DND-41 (cell line): ENCODE data around the gene ARHGDIA.
A peak's percentile ranks its signal among the peaks of the same experiment; 100 is the strongest.

ENCODE experiments used
- ATAC-seq: fragments of 200-7000 bp; cut with Tn5 transposase; 3 replicates; pipeline ENCODE4 v1.9.1; 2021; ENCODE audit warnings: low read depth; ENCODE audit not compliant: insufficient read depth
- DNase-seq: peaks from one replicate; pipeline ENCODE4 v3.0.0-alpha.2; 2020
- H2AFZ ChIP-seq: 2 replicates; pipeline ENCODE4 v1.6.0; 2012; ENCODE audit warnings: low read depth, low read length
- H3K27ac ChIP-seq: 2 replicates; pipeline ENCODE4 v1.5.1; 2012; ENCODE audit warnings: low read length, inconsistent platforms
- H3K27me3 ChIP-seq: fragments of 200-600 bp; sonication (generic); 2 replicates; pipeline ENCODE4 v1.6.0; 2012; ENCODE audit warnings: low read length, mild to moderate bottlenecking, inconsistent platforms; ENCODE audit not compliant: insufficient read depth, poor library complexity
- H3K36me3 ChIP-seq: 2 replicates; pipeline ENCODE4 v1.5.1; 2012; ENCODE audit warnings: low read length, inconsistent platforms; ENCODE audit not compliant: insufficient read depth
- H3K4me1 ChIP-seq: 2 replicates; pipeline ENCODE4 v1.5.1; 2012; ENCODE audit warnings: mild to moderate bottlenecking, low read length; ENCODE audit not compliant: insufficient read depth
- H3K4me2 ChIP-seq: 2 replicates; pipeline ENCODE4 v1.6.0; 2012; ENCODE audit warnings: mild to moderate bottlenecking, moderate library complexity, low read length, inconsistent platforms; ENCODE audit not compliant: insufficient read depth
- H3K4me3 ChIP-seq, 2 experiments: fragments of 200-600 bp in 1 of 2; shearing (Covaris generic) in 1 of 2; 2 replicates each; pipeline ENCODE4 v1.5.1; 2012 to 2016; ENCODE audit warnings: inconsistent platforms in 2 of 2, low read length in 2 of 2, mild to moderate bottlenecking in 2 of 2, low read depth in 1 of 2, moderate library complexity in 1 of 2
- H3K79me2 ChIP-seq: 2 replicates; pipeline ENCODE4 v1.6.0; 2012; ENCODE audit warnings: low read length, inconsistent platforms; ENCODE audit not compliant: insufficient read depth
- H3K9ac ChIP-seq: 2 replicates; pipeline ENCODE4 v1.6.0; 2012; ENCODE audit warnings: low read depth, mild to moderate bottlenecking, inconsistent platforms, low read length, moderate library complexity
- H3K9me3 ChIP-seq: 2 replicates; pipeline ENCODE4 v1.5.1; 2012; ENCODE audit warnings: low read length, moderate library complexity, mild to moderate bottlenecking, inconsistent platforms; ENCODE audit not compliant: insufficient read depth, severe bottlenecking
- H4K20me1 ChIP-seq: 2 replicates; pipeline ENCODE4 v1.6.0; 2012; ENCODE audit warnings: low read length; ENCODE audit not compliant: insufficient read depth
- CTCF ChIP-seq: IDR thresholded peaks from 2 replicates; pipeline ENCODE4 v1.5.1; 2012; ENCODE audit warnings: borderline replicate concordance, low read length, moderate library complexity, mild to moderate bottlenecking; ENCODE audit not compliant: poor library complexity, severe bottlenecking; ENCODE audit errors: extremely low read depth
- EZH2 ChIP-seq: IDR thresholded peaks from 3 replicates; pipeline ENCODE4 v1.6.1; 2012; ENCODE audit warnings: borderline replicate concordance, low read depth, mild to moderate bottlenecking, moderate library complexity, low read length, inconsistent platforms; ENCODE audit not compliant: severe bottlenecking

Gene ARHGDIA

GRCh38 chr17:81837641-81838040 lies 33.5 kb downstream of the ARHGDIA start:
- H3K79me2 ChIP-seq = peaks cover 9% of the 10 kb centered on the region
- no peak overlapping the region for H3K9ac ChIP-seq
- H3K4me3 ChIP-seq = no peak overlapping the region
- peaks cover 5% of the 10 kb centered on the region for H4K20me1 ChIP-seq
- no peak overlapping the region for H3K4me2 ChIP-seq
- no peak overlapping the region for H2AFZ ChIP-seq
- no peaks in the 10 kb centered on the region for H3K9me3 ChIP-seq
- no peak for TF ChIP-seq CTCF
- no peak for TF ChIP-seq EZH2
- H3K27me3 ChIP-seq = no peaks in the 10 kb centered on the region
- DNase-seq = no peak
- no peak for ATAC-seq
- H3K36me3 ChIP-seq = peaks cover 2% of the 10 kb centered on the region
- peaks cover 14% of the 10 kb centered on the region for H3K4me1 ChIP-seq
- no peak overlapping the region for H3K27ac ChIP-seq

GRCh38 chr17:81834831-81835267 lies 36.3 kb downstream of the ARHGDIA start, which contains the start of gene PPP1R27:
Gene PPP1R27, minus strand, starts transcription at chr17:81835050. Its CDS starts 97 bp downstream, at chr17:81834953.
- H3K27me3 ChIP-seq = no peaks in the 10 kb centered on the region
- H3K4me1 ChIP-seq = peaks cover 31% of the 10 kb centered on the region
- H3K27ac ChIP-seq = peak within 1 kb of the TSS; percentile 89
- no peak for ATAC-seq
- H3K4me3 ChIP-seq = peak within 1 kb of the TSS; percentile 56 to 80
- H2AFZ ChIP-seq = peak within 1 kb of the TSS; percentile 64; the same call in 1 of the 2 replicates
- peaks cover 30% of the 10 kb centered on the region for H3K79me2 ChIP-seq
- no peak for DNase-seq
- TF ChIP-seq EZH2 (no peak), CTCF (no peak)
- peaks cover 7% of the 10 kb centered on the region for H4K20me1 ChIP-seq
- H3K4me2 ChIP-seq = peak within 1 kb of the TSS; percentile 100
- H3K36me3 ChIP-seq = no peaks in the 10 kb centered on the region; the same call in 1 of the 2 replicates
- H3K9me3 ChIP-seq = no peaks in the 10 kb centered on the region
- peak within 1 kb of the TSS; percentile 92 for H3K9ac ChIP-seq

GRCh38 chr17:81833921-81834830 lies 37.0 kb downstream of the ARHGDIA start:
- Histone ChIP-seq H3K4me1 (peaks cover 31% of the 10 kb centered on the region), H3K79me2 (peaks cover 37% of the 10 kb centered on the region)
- no peak for ATAC-seq

More at GRCh38 chr17:81833921-81834830, 37.0 kb downstream of the ARHGDIA start:
- Histone ChIP-seq H3K36me3 (no peaks in the 10 kb centered on the region; the same call in 1 of the 2 replicates), H3K9me3 (no peaks in the 10 kb centered on the region), H4K20me1 (peaks cover 13% of the 10 kb centered on the region), H3K27ac (peak overlapping the region; percentile 89), H3K9ac (peak overlapping the region; percentile 92), H3K27me3 (no peaks in the 10 kb centered on the region), H2AFZ (peak overlapping the region; percentile 64), H3K4me3 (peak overlapping the region; percentile 56 to 80), H3K4me2 (peak overlapping the region; percentile 100)
- no peak for TF ChIP-seq CTCF
- no peak for TF ChIP-seq EZH2
- DNase-seq = no peak
